ENCODE results near the gene TCF7L1. TPM values are rescaled to one million over a fixed set of nuclear protein-coding genes. Genes with fewer than 3 reads are reported as not detected.

TCF7L1 gene
- total and polyA plus RNA-seq, 9 of the 15 experiments (the other 6 are each of a cell fraction or from before 2014, with no cell fraction given) = 0.03 to 0.11 (median 0.07) TPM; not detected in 5

- TF ChIP-seq RNF219 (CRISPR knock-in tag; IDR thresholded peaks at IDR 0.05) (no peak), ZNF280B (CRISPR knock-in tag; IDR thresholded peaks at IDR 0.05) (no peak), ZNF717 (CRISPR knock-in tag; IDR thresholded peaks at IDR 0.05) (no peak), PREB (CRISPR knock-in tag; IDR thresholded peaks at IDR 0.05) (no peak), RFX7 (CRISPR knock-in tag; IDR thresholded peaks at IDR 0.05) (no peak)
Observed at GRCh38 chr2:85264471-85264870, 131.3 kb downstream of the TCF7L1 start (continued).

- ATAC-seq (no peak), DNase-seq (ENCODE audit: extremely low read depth in 1 of 4, low spot score in 3 of 4) (no peak), FAIRE-seq (no peak)
- H3K4me2 ChIP-seq (ENCODE audit: insufficient read depth, low read length) = no peak overlapping the region
- in situ Hi-C loops (cut with MboI) = no loop called here
- H3K4me3 ChIP-seq = no peak overlapping the region
- BruUV-seq (replicated peaks) = no TSS peak
- no peaks in the 10 kb centered on the region for H3K9me3 ChIP-seq (replicated peaks; ENCODE audit: control insufficient read depth, insufficient read depth, low read depth, low read length)
- no peaks in the 10 kb centered on the region for H3K79me2 ChIP-seq (ENCODE audit: control insufficient read depth, insufficient read depth, low read length)
- no peaks in the 10 kb centered on the region for H3K36me3 ChIP-seq (ENCODE audit: control insufficient read depth, insufficient read depth, low read length)
- 1% methylated on average over 7 of the region's 7 CpGs for WGBS (ENCODE audit: insufficient coverage, low coverage, missing lambda C conversion rate)
- no peaks in the 10 kb centered on the region for H4K20me1 ChIP-seq (replicated peaks; ENCODE audit: control insufficient read depth, insufficient read depth, low read length)
- no peak overlapping the region for H3K27ac ChIP-seq (ENCODE audit: extremely low read depth, low read depth, low read length)
- H2AFZ ChIP-seq (ENCODE audit: low read depth, low read length) = no peak overlapping the region
- ChIA-PET CTCF (ENCODE audit: low intra/inter-chr PET ratio) (interaction anchor here (2.0 to 3.3 kb wide), 2 partner anchors 20 to 34 kb away, joined by 6 to 26 read pairs; no protein-coding TSS in a partner anchor), POLR2A (interaction anchor here (0.9 kb wide), 1 partner anchor 372 kb away, joined by 3 read pairs; no protein-coding TSS in a partner anchor)
- H3K9ac ChIP-seq (ENCODE audit: insufficient read depth in 1 of 2, low read depth in 2 of 2, low read length in 2 of 2) = no peak overlapping the region
- no peaks in the 10 kb centered on the region for H3K9me1 ChIP-seq (ENCODE audit: control insufficient read depth, insufficient read depth, low read length)
- H3K4me1 ChIP-seq (replicated peaks in 1 of 2; ENCODE audit: control insufficient read depth in 2 of 2, insufficient read depth in 2 of 2, low read length in 2 of 2) = no peaks in the 10 kb centered on the region
- intact Hi-C loops (cut with micrococcal nuclease) = no loop called here
- peaks cover 24 to 41% of the 10 kb centered on the region in 2 experiments; a peak in 4 of 5 replicates for H3K27me3 ChIP-seq (ENCODE audit: control insufficient read depth in 2 of 2, insufficient read depth in 2 of 2, low read length in 2 of 2)
- TF ChIP-seq HDAC2 (IDR thresholded peaks at IDR 0.05) = no peak
- no peak for TF ChIP-seq HES1 (IDR thresholded peaks at IDR 0.05; ENCODE audit: low read depth)
- TF ChIP-seq ATF4 (CRISPR knock-in tag; IDR thresholded peaks at IDR 0.05) = no peak
- TF ChIP-seq E2F1 (CRISPR knock-in tag; IDR thresholded peaks at IDR 0.05) = no peak
- no peak for TF ChIP-seq ZNF41 (CRISPR knock-in tag; conservative IDR thresholded peaks at IDR 0.05)
Observed at GRCh38 chr2:85265304-85265703, 132.1 kb downstream of the TCF7L1 start.

Measured in K562 (cell line).